Measurements from ENCODE around the gene MINDY4. TPM values are rescaled to one million over a fixed set of nuclear protein-coding genes. Genes with fewer than 3 reads are reported as not detected.

MINDY4 gene
- total and polyA plus RNA-seq, 10 of the 15 experiments (the other 5 are each of a cell fraction or from before 2014, with no cell fraction given), result 0.10 to 0.90 (median 0.40) TPM

- ChIA-PET SMC1A (ENCODE audit: uncharacterized antibody, unreplicated experiment) (interaction anchor here (1.0 kb wide), 1 partner anchor 372 kb away, joined by 3 read pairs; no protein-coding TSS in a partner anchor), POLR2A (no interaction called here), CTCF (interaction anchor here (0.9 kb wide), 1 partner anchor 245 kb away, joined by 3 read pairs; no protein-coding TSS in a partner anchor), RAD21 (ENCODE audit: unreplicated experiment) (no interaction called here)
- 87% methylated on average over 4 of the region's 5 CpGs for WGBS (ENCODE audit: insufficient coverage, insufficient replicate concordance, low lambda C conversion rate, missing lambda C conversion rate)
- Histone ChIP-seq H3K27me3 (replicated peaks in 1 of 2; ENCODE audit: control insufficient read depth in 2 of 2, insufficient read depth in 2 of 2, low read length in 1 of 2) (no peaks in the 10 kb centered on the region), H3K9ac (ENCODE audit: control insufficient read depth, insufficient read depth, low read length) (no peak overlapping the region), H3K36me3 (ENCODE audit: control insufficient read depth in 2 of 2, insufficient read depth in 2 of 2, low read length in 1 of 2) (no peaks in the 10 kb centered on the region), H3K27ac (ENCODE audit: control insufficient read depth, insufficient read depth) (no peak overlapping the region), H4K20me1 (ENCODE audit: control insufficient read depth, insufficient read depth) (no peaks in the 10 kb centered on the region), H3K79me2 (ENCODE audit: control insufficient read depth, insufficient read depth, low read length) (no peaks in the 10 kb centered on the region), H3K4me3 (no peak overlapping the region), H2AFZ (ENCODE audit: control insufficient read depth, low read depth, low read length) (no peak overlapping the region), H3K4me2 (ENCODE audit: control insufficient read depth, insufficient read depth) (no peak overlapping the region), H3K9me3 (replicated peaks; ENCODE audit: control insufficient read depth, insufficient read depth, low read length) (no peaks in the 10 kb centered on the region), H3K4me1 (ENCODE audit: control insufficient read depth, insufficient read depth, low read length) (no peaks in the 10 kb centered on the region)
- no peak for FAIRE-seq
- intact Hi-C loops (cut with micrococcal nuclease; ENCODE audit: unreplicated experiment), result no loop called here
- ATAC-seq, result no peak
- BruUV-seq (replicated peaks), result no TSS peak
- DNase-seq (ENCODE audit: low read depth, low spot score), result no peak
- TF ChIP-seq, protein P1, sequence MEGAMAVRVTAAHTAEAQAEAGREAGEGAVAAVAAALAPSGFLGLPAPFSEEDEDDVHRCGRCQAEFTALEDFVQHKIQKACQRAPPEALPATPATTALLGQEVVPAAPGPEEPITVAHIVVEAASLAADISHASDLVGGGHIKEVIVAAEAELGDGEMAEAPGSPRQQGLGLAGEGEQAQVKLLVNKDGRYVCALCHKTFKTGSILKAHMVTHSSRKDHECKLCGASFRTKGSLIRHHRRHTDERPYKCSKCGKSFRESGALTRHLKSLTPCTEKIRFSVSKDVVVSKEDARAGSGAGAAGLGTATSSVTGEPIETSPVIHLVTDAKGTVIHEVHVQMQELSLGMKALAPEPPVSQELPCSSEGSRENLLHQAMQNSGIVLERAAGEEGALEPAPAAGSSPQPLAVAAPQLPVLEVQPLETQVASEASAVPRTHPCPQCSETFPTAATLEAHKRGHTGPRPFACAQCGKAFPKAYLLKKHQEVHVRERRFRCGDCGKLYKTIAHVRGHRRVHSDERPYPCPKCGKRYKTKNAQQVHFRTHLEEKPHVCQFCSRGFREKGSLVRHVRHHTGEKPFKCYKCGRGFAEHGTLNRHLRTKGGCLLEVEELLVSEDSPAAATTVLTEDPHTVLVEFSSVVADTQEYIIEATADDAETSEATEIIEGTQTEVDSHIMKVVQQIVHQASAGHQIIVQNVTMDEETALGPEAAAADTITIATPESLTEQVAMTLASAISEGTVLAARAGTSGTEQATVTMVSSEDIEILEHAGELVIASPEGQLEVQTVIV (IDR thresholded peaks at IDR 0.05; ENCODE audit: borderline replicate concordance, partially characterized antibody), result no peak
- no peak for TF ChIP-seq YY1 (IDR thresholded peaks at IDR 0.05; ENCODE audit: low read depth, low read length)
- no peak for TF ChIP-seq CBX3 (IDR thresholded peaks at IDR 0.05; ENCODE audit: borderline replicate concordance, low read depth)
- TF ChIP-seq BHLHE40 (IDR thresholded peaks at IDR 0.05; ENCODE audit: borderline replicate concordance in 1 of 2, low read depth in 2 of 2, low read length in 1 of 2), result no peak
- no peak for TF ChIP-seq POLR2AphosphoS5 (IDR thresholded peaks at IDR 0.05; ENCODE audit: low read length)
- no peak for TF ChIP-seq CHD2 (IDR thresholded peaks at IDR 0.05; ENCODE audit: borderline replicate concordance, low read depth, low read length)
- in situ Hi-C loops (cut with MboI), result no loop called here
Measured at GRCh38 chr7:30877993-30878392, 106.8 kb downstream of the MINDY4 start.
